Neural cell (in vitro differentiated cells): Measurements from ENCODE around the gene ZNF205.

ENCODE experiments used
- CTCF ChIP-seq: fragments of 450-650 bp; IDR thresholded peaks from 2 replicates; pipeline ENCODE4 v1.5.1; 2014; ENCODE audit warnings: antibody characterized with exemption, mild to moderate bottlenecking, moderate library complexity; ENCODE audit not compliant: poor library complexity, severe bottlenecking
- EP300 ChIP-seq: fragments of 450-650 bp; conservative IDR thresholded peaks from 2 replicates; pipeline ENCODE4 v1.6.1; 2014; ENCODE audit warnings: antibody characterized with exemption, mild to moderate bottlenecking, moderate library complexity; ENCODE audit not compliant: poor library complexity, severe bottlenecking
- EZH2 ChIP-seq: fragments of 200-600, 300-800 bp; shearing (Covaris generic), sonication (generic); IDR thresholded peaks from 2 replicates; pipeline ENCODE4 v1.6.1; 2014; ENCODE audit warnings: antibody characterized with exemption, low read length, borderline replicate concordance, mild to moderate bottlenecking; ENCODE audit not compliant: insufficient read depth, poor library complexity, severe bottlenecking
- MXI1 ChIP-seq: fragments of 450-650 bp; conservative IDR thresholded peaks from 2 replicates; pipeline ENCODE4 v1.6.1; 2014; ENCODE audit warnings: antibody characterized with exemption, mild to moderate bottlenecking; ENCODE audit not compliant: poor library complexity, severe bottlenecking
- POLR2AphosphoS5 ChIP-seq: IDR thresholded peaks from 2 replicates; pipeline ENCODE4 v1.6.1; 2012
- RAD21 ChIP-seq: fragments of 450-650 bp; conservative IDR thresholded peaks from 2 replicates; pipeline ENCODE4 v1.6.1; 2014; ENCODE audit warnings: antibody characterized with exemption, mild to moderate bottlenecking, moderate library complexity
- REST ChIP-seq: IDR thresholded peaks from 2 replicates; pipeline ENCODE4 v1.6.1; 2012; ENCODE audit warnings: borderline replicate concordance
- SMC3 ChIP-seq: fragments of 450-650 bp; conservative IDR thresholded peaks from 2 replicates; pipeline ENCODE4 v1.6.1; 2014; ENCODE audit warnings: antibody characterized with exemption, mild to moderate bottlenecking, moderate library complexity; ENCODE audit not compliant: poor library complexity
- TAF1 ChIP-seq: IDR thresholded peaks from 2 replicates; pipeline ENCODE4 v1.6.1; 2012; ENCODE audit warnings: low read depth

- TF ChIP-seq EZH2 (no peak), RAD21 (peak; percentile 47), CTCF (peak; percentile 60), POLR2AphosphoS5 (no peak), MXI1 (peak; percentile 71), SMC3 (peak; percentile 35), EP300 (no peak), TAF1 (no peak), REST (no peak)
Measured at GRCh38 chr16:3152277-3152990, 40.0 kb downstream of the ZNF205 start.
